Pancreas (tissue), 10 donors: ENCODE measurements around the gene FAM186B. TPM values are rescaled to one million over a fixed set of nuclear protein-coding genes. Genes with fewer than 3 reads are reported as not detected.

Source experiments
- ATAC-seq, 4 donors: fragments of 200-7000 bp; cut with Tn5 transposase; one replicate each; pipeline versions ENCODE4 v1.8.0 to v1.9.1; 2020; ENCODE audit warnings: mild to moderate bottlenecking in 4 of 4, moderate library complexity in 4 of 4
- DNase-seq, 6 donors: peaks; one replicate each; pipeline ENCODE4 v3.0.0-alpha.2; 2020
- FAIRE-seq: peaks from 2 replicates; lab custom pipeline; 2012; peaks lifted over from hg19 to GRCh38; lab: Jason Lieb, UNC
- H3K27ac ChIP-seq, 4 donors: fragments of 200-600 bp; sonication (generic); 1 replicate in 3 of 4; 2 replicates in 1 of 4; pipeline versions ENCODE4 v1.5.0 to v1.8.0; 2020
- H3K27me3 ChIP-seq, 4 donors: fragments of 200-600 bp; one replicate each; pipeline ENCODE4 v1.8.0; 2021
- H3K36me3 ChIP-seq, 3 donors: fragments of 200-600 bp; sonication (generic) in 1 of 3; one replicate each; pipeline versions ENCODE4 v1.5.0 to v1.8.0; 2020 to 2021
- H3K4me1 ChIP-seq, 3 donors: fragments of 200-600 bp; one replicate each; pipeline ENCODE4 v1.8.0; 2021
- H3K4me3 ChIP-seq, 4 donors: fragments of 200-600 bp; sonication (generic) in 2 of 4; one replicate each; pipeline versions ENCODE4 v1.5.0 to v1.8.0; 2020 to 2021
- H3K9me3 ChIP-seq, 4 donors: fragments of 200-600 bp; one replicate each; pipeline ENCODE4 v1.8.0; 2021
- WGBS, 2 donors: extraction: QIAGEN DNeasy Blood & Tissue Kit; methylation state at CpG; one replicate each; pipeline ENCODE4 v1.1.7; 2013; 5-methylcytosine and 5-hydroxymethylcytosine counted together
- intact Hi-C, 3 donors: fragments of 100-400 bp; cut with DNase I; formaldehyde crosslinking; loops; one replicate each; pipeline versions ENCODE4 v1.11.1 to v1.14.2; 2022
- polyA plus RNA-seq, 2 donors: library from polyadenylated mRNA; stranded (reverse); fragments of 200-250 nt; gene quantifications; one replicate each; pipeline ENCODE4 v1.2.3, GENCODE V29; 2013
- total RNA-seq, 6 donors: library from RNA; stranded (reverse); fragmentation: NEBNext Ultra II Directional in 4 of 6; extraction: Animal tissue kit (Norgen Biotek cat#: 25700) in 4 of 6; gene quantifications; one replicate each; pipeline versions ENCODE4 v1.2.1 to v1.2.4, GENCODE V29; 2021 to 2023
- TF ChIP-seq, protein P1 (sequence below), 4 donors: fragments of 200-600 bp; sonication (generic) in 3 of 4; IDR thresholded peaks; one replicate each; pipeline versions ENCODE4 v1.5.0 to v1.8.0; 2021; ENCODE audit warnings: antibody characterized with exemption in 4 of 4
- donor health status: healthy with polysubstance abuse.
- donor health status: DM: no; HTN: no; CAD: no; lungs with moderate emphysema.
- donor health status: DM: no; HTN: no; CAD: no.
- donor health status: control.
- donor health status: control.
- donor health status: Bipolar disorder and iron deficiency.
- donor health status: DM: yes; HTN: yes; CAD: no.
- donor health status: DM: no; HTN: no; CAD: no.
- donor health status: DM: no; HTN: no; CAD: no.
- donor health status: DM: yes; HTN: yes; CAD: no.

Gene FAM186B
- total and polyA plus RNA-seq, 8 donors: 0.49 to 1.7 (median 0.74) TPM

GRCh38 chr12:49646331-49646830 is 40.9 kb upstream of the FAM186B start:
- TF ChIP-seq, protein P1, sequence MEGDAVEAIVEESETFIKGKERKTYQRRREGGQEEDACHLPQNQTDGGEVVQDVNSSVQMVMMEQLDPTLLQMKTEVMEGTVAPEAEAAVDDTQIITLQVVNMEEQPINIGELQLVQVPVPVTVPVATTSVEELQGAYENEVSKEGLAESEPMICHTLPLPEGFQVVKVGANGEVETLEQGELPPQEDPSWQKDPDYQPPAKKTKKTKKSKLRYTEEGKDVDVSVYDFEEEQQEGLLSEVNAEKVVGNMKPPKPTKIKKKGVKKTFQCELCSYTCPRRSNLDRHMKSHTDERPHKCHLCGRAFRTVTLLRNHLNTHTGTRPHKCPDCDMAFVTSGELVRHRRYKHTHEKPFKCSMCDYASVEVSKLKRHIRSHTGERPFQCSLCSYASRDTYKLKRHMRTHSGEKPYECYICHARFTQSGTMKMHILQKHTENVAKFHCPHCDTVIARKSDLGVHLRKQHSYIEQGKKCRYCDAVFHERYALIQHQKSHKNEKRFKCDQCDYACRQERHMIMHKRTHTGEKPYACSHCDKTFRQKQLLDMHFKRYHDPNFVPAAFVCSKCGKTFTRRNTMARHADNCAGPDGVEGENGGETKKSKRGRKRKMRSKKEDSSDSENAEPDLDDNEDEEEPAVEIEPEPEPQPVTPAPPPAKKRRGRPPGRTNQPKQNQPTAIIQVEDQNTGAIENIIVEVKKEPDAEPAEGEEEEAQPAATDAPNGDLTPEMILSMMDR (IDR thresholded peaks at IDR 0.05): no peak
- 93 to 94% methylated on average over 7 of the region's 7 CpGs for WGBS, 2 donors
- ATAC-seq (no peak), FAIRE-seq (no peak), DNase-seq (peak in 1 of 6 donors; percentile 51)
- Histone ChIP-seq H3K4me1 (no peaks in the 10 kb centered on the region), H3K27ac (no peak overlapping the region), H3K4me3 (no peak overlapping the region), H3K36me3 (peaks cover 0 to 11% (median 0%) of the 10 kb centered on the region in 3 donors), H3K9me3 (no peaks in the 10 kb centered on the region), H3K27me3 (no peaks in the 10 kb centered on the region)
- intact Hi-C loops: loop anchor here (5.0 to 10.0 kb wide), 2 partner anchors 58 to 61 kb away; partner anchors contain the start of gene FMNL3 (in 3 of the 3)

GRCh38 chr12:49645146-49646039 is 40.0 kb upstream of the FAM186B start:
- WGBS, 2 donors: 85 to 90% methylated on average over 6 of the region's 6 CpGs
- Histone ChIP-seq H3K27me3 (no peaks in the 10 kb centered on the region), H3K27ac (no peak overlapping the region), H3K4me1 (no peaks in the 10 kb centered on the region), H3K36me3 (peaks cover 0 to 11% (median 0%) of the 10 kb centered on the region in 3 donors), H3K9me3 (no peaks in the 10 kb centered on the region), H3K4me3 (no peak overlapping the region)
- ATAC-seq: no peak
- peak in 1 of 6 donors; percentile 46 for DNase-seq
- TF ChIP-seq, protein P1 (IDR thresholded peaks at IDR 0.05): no peak
- no peak for FAIRE-seq
- intact Hi-C loops: loop anchor here (5.0 to 10.0 kb wide), 2 partner anchors 59 to 62 kb away; partner anchors contain the start of gene FMNL3 (in 3 of the 3)

DNA sequence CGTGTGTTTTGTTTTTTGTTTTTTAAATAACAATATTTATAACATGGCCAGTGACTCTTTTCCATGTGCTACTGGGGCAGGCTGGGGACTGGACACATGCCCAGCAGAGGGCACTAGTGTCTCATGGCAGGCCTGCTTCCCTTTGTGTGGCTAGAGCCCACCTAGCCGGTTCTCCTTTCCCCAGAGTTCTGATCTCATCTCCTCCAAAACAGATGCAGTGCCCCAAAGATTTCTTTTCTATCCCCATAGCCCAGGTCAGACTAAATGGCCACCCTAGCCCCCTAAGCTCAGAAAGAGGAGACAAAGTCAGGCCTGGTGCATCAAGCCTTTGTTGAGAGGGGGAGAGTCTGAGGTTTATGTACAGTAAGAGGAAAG is 39.2 kb upstream of the FAM186B start:
- ATAC-seq (peak; percentile 61 to 91 (median 88)), DNase-seq (peak in 5 of 6 donors; percentile 36 to 75 (median 67)), FAIRE-seq (no peak)
- no peaks in the 10 kb centered on the region for H3K9me3 ChIP-seq
- H3K4me3 ChIP-seq: no peak overlapping the region
- TF ChIP-seq, protein P1 (IDR thresholded peaks at IDR 0.05): peak; percentile 54 to 93 (median 82)
- intact Hi-C loops: loop anchor here in 1 of 3 donors (10.0 kb wide), 1 partner anchor 60 kb away; the partner anchor contains the start of gene FMNL3
- no peak overlapping the region for H3K27ac ChIP-seq
- H3K4me1 ChIP-seq: no peaks in the 10 kb centered on the region
- 21 to 23% methylated on average over 2 of the region's 2 CpGs for WGBS, 2 donors
- H3K27me3 ChIP-seq: no peaks in the 10 kb centered on the region
- peaks cover 0 to 11% (median 0%) of the 10 kb centered on the region in 3 donors for H3K36me3 ChIP-seq

DNA sequence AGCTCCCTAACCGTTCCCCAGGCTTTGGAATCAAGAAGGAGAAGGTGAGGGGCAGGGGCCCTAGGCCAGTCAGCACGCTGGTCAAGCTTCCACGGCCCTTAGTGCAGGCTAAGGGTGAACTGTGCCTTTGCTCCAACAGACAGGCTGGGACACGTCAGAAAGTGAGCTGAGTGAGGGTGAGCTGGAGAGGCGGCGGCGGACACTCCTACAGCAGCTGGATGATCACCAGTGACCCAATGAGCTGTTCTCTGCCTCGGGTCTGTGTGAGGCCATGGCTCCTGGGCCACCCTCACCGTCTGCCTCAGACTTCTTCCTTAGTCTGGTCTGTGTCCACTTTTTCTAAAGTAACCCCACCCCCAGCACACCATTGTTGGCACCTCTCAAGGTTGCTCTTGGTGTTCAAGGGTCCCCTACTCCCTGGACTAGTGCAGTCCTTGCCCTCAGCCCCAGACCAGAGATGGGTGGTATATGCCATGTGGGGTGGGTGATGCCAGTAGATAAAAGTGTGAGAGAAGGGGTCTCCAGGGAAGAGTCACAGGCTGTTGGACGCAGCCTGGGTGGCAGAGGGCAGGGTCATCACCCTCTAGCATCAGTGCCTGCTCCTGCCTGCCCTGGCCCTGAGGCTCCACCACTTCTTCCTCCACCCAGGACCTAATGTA is 38.7 kb upstream of the FAM186B start:
- ATAC-seq (peak in 3 of 4 donors; percentile 8 to 32 (median 15)), FAIRE-seq (no peak), DNase-seq (peak in 1 of 6 donors; percentile 40)
- TF ChIP-seq, protein P1 (IDR thresholded peaks at IDR 0.05): no peak
- no peak overlapping the region for H3K4me3 ChIP-seq
- H3K27me3 ChIP-seq: no peaks in the 10 kb centered on the region
- intact Hi-C loops: loop anchor here in 1 of 3 donors (10.0 kb wide), 1 partner anchor 61 kb away; the partner anchor contains the start of gene FMNL3
- no peaks in the 10 kb centered on the region for H3K4me1 ChIP-seq
- peaks cover 0 to 11% (median 0%) of the 10 kb centered on the region in 3 donors for H3K36me3 ChIP-seq
- 74 to 80% methylated on average over 9 to 10 of the region's 10 CpGs for WGBS, 2 donors
- H3K27ac ChIP-seq: no peak overlapping the region
- no peaks in the 10 kb centered on the region for H3K9me3 ChIP-seq
